ENCODE measurements around the gene STK4.
"Not testable (repeated sequence)": the region's sequence is repeated elsewhere in the genome, so short reads cannot be mapped to it uniquely, and the experiment has no call there.

The STK4 gene

DNA sequence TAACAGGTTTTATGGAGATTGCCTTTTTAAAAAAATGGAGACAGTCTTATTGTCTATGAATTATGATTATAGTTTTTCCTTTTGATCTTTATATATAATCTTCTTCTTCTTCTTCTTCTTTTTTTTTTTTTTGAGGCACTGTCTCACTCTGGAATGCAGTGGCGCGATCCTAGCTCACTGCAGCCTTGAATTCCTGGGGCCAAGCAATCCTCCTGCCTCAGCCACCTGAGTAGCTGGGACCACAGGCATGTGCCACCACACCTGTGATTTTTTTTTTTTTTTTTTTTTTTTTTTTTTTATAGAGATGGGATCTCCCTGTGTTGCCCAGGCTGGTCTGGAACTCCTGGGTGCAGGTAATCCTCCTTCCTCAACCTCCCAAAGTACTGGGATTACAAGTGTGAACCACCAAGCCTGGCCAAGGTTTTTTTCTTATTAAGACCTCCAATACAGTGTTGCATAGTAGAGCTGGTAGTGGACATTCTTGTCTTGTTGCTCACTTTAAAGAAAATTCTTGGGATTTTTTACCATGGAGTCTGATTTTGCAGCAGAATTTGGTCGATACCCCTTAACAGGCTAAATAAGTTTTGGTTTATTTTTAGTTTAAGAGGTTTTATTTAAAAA, 46.5 kb downstream of the STK4 start:
- TF ChIP-seq, protein P1, sequence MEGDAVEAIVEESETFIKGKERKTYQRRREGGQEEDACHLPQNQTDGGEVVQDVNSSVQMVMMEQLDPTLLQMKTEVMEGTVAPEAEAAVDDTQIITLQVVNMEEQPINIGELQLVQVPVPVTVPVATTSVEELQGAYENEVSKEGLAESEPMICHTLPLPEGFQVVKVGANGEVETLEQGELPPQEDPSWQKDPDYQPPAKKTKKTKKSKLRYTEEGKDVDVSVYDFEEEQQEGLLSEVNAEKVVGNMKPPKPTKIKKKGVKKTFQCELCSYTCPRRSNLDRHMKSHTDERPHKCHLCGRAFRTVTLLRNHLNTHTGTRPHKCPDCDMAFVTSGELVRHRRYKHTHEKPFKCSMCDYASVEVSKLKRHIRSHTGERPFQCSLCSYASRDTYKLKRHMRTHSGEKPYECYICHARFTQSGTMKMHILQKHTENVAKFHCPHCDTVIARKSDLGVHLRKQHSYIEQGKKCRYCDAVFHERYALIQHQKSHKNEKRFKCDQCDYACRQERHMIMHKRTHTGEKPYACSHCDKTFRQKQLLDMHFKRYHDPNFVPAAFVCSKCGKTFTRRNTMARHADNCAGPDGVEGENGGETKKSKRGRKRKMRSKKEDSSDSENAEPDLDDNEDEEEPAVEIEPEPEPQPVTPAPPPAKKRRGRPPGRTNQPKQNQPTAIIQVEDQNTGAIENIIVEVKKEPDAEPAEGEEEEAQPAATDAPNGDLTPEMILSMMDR (IDR thresholded peaks at IDR 0.05; ENCODE audit: control insufficient read depth, extremely low read depth, insufficient read depth), result no peak
- no peak overlapping the region for H3K4me3 ChIP-seq (ENCODE audit: low read depth, low read length)

DNA sequence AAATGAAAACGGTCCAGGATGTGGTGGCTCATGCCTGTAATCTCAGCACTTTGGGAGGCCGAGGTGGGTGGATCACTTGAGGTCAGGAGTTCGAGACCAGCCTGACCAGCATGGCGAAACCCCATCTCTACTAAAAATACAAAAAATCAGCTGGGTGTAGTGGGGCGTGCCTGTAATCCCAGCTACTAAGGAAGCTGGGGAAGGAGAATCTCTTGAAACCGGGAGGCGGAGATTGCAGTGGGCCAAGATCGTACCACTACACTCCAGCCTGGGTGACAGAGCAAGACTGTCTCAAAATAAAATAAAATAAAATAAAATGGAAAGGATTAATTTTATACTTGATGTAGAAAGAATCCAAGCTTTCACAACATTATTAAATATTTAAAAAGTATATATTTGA, 47.8 kb downstream of the STK4 start:
- not testable (repeated sequence) for H3K4me3 ChIP-seq (ENCODE audit: low read depth, low read length); DNase-seq (ENCODE audit: low read depth)

More for the DNA sequence above, 46.5 kb downstream of the STK4 start:
- DNase-seq (ENCODE audit: low read depth), result no peak

DNA sequence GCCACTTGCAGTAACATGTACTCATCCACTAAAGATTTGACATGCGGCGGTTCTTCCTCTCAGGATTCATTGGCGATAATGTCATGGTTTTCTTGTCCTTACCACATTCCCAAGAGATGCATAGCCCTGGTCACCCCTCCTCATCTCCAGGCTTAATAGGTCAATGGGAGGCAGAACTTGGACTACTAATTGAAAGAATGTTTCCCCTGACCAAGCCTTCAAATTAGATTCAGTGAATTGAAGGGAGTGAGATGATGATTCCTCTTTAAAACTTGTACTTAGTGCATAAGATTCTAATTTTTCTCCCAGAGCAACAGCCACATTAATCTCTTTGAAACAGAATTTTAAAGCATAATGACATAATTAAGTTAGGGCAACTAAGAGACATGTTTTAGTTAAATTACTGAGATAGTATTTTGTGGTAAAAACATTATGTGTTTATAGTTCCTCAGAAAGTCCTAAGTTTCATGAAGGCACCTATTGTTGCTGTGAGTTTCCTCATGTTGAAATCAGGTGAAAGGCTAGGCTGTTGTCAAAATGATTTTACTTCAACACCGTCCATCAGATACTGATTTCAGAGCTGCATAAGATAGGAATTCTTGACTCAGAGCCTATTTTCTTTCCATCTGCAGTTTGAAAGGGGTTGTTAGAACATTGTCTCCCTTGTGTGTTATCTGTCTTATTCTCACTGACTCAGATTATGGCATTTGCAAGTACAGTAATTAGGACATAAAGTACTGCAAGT, 48.5 kb downstream of the STK4 start:
- no peak for DNase-seq (ENCODE audit: low read depth)
- TF ChIP-seq, protein P1 (IDR thresholded peaks at IDR 0.05; ENCODE audit: control insufficient read depth, extremely low read depth, insufficient read depth), result no peak
- no peak overlapping the region for H3K4me3 ChIP-seq (ENCODE audit: low read depth, low read length)

DNA sequence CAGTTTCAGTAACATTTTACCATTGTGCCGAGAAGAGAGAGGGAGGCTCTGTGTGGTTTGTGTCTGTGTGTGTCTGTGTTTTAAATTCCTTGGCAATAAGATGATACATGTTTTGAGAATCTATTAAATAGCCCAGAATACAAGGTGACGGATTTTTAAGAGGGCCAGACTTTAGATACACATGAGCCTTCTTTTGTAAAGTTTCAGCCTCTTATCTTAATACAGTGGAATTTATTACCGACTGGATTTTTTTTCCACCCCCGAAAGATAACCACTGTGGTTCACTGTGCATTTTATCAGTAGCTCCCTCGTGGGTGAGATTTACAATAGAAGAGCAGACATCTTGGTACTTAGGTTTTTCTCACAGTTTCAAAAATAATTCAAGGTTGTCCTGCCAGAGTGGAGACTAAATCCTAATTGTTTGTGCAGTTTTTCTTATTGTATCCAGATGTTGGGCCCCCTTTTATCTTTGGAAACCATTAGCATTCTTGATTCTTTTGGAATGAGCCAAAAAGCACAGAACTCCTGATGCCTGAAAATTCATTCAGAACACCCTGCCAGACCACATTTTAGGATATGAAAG, 49.9 kb downstream of the STK4 start:
- DNase-seq (ENCODE audit: low read depth), result no peak
- H3K4me3 ChIP-seq (ENCODE audit: low read depth, low read length), result no peak overlapping the region
- TF ChIP-seq, protein P1 (IDR thresholded peaks at IDR 0.05; ENCODE audit: control insufficient read depth, extremely low read depth, insufficient read depth), result no peak

DNA sequence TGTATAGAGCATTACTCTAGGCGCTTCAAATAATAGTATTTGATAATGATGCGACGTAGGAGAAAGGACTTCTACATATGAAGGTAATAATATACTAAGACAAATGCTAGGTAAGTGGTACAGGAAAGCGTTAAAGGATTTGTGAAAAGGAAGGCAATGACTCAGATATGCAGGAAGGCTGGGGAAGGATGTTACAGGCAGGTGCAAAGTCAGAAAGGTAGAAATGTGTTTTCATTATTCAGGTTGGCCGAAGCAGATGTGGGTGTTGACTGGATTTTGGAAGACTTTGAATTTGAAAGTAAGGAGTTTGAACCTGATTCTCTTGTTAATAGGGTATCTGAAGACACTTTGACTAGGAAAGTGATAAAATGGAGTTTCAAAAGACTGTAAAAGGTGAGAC, 51.0 kb downstream of the STK4 start:
- no peak for DNase-seq (ENCODE audit: low read depth)
- H3K4me3 ChIP-seq (ENCODE audit: low read depth, low read length), result no peak overlapping the region
- TF ChIP-seq, protein P1 (IDR thresholded peaks at IDR 0.05; ENCODE audit: control insufficient read depth, extremely low read depth, insufficient read depth), result no peak

DNA sequence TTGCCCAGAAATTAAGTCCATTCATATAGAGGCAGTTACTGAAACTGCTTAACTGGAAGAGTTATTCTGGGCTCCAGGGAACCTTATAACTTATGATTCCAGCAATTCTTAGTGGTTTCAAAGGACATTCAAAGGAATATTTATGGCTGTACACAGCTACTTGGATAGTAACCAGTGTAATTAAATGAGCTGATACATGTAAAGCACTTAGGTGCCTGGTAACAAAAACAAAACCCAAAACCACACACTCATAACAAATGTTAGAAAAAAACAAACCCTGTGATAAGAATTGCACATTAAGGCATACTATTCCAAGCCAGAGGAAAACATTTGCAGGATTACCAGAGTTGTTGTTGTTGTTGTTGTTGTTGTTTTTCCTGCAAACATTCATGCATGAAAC, 51.5 kb downstream of the STK4 start:
- TF ChIP-seq, protein P1 (IDR thresholded peaks at IDR 0.05; ENCODE audit: control insufficient read depth, extremely low read depth, insufficient read depth), result no peak
- no peak overlapping the region for H3K4me3 ChIP-seq (ENCODE audit: low read depth, low read length)
- no peak for DNase-seq (ENCODE audit: low read depth)

DNA sequence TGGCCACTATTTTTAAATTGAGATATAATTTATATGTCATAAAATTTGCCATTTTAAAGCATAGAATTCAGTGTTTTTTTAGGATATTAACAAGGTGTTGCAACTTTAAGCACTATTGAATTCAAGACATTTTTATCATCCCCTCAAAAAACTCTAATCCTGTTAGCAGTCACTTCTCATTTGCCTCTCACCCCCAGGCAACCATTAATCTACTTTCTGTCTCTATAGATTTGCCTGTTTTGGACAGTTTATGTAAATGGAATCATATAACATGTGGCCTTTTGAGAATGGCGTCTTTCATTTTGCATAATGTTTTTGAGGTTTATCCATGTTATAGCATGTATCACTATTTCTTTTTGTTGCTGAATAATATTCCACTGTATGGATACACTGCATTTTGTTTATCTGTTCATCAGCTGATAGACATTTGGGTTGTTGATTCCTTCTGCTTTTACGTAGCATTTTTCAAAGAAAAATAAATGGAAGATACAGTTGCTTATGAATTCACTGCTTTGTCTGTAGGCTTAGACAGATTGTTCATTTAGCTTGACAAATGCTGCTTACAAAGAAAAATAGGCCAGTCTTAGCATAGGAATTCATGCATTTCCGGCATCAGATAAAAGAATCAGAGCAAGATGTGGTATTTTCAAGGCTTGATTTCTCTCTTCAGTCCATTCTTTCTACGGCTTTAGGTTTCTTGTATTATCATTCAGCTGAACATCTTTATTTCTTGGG, 52.9 kb downstream of the STK4 start:
- TF ChIP-seq, protein P1 (IDR thresholded peaks at IDR 0.05; ENCODE audit: control insufficient read depth, extremely low read depth, insufficient read depth), result no peak
- DNase-seq (ENCODE audit: low read depth), result no peak
- no peak overlapping the region for H3K4me3 ChIP-seq (ENCODE audit: low read depth, low read length)

All from LNCaP clone FGC (cell line).